Natural killer cell (primary cell): ENCODE results near the gene UMPS. TPM values are rescaled to one million over a fixed set of nuclear protein-coding genes. Genes with fewer than 3 reads are reported as not detected.
A peak's percentile ranks its signal among the peaks of the same experiment; 100 is the strongest.
"Not testable (repeated sequence)": the region's sequence is repeated elsewhere in the genome, so short reads cannot be mapped to it uniquely, and the experiment has no call there.

Experiments used
- ATAC-seq, 3 donors: fragments of 150-1000 bp in 2 of 3; fragments of 200-7000 bp in 1 of 3; cut with Tn5 transposase; 1 replicate in 1 of 3; 2 replicates in 2 of 3; pipeline ENCODE4 v1.10.0; 2021; ENCODE audit warnings: mild to moderate bottlenecking in 2 of 3, moderate library complexity in 2 of 3
- DNase-seq, 2 donors: peaks; one replicate each; pipeline versions ENCODE4 v3.0.0 to v3.0.0-alpha.2; 2013 to 2021; ENCODE audit warnings: mixed read lengths in 1 of 2
- H3K27ac ChIP-seq: one replicate; pipeline ENCODE4 v1.5.1; 2013; ENCODE audit warnings: mild to moderate bottlenecking, low read length
- H3K27me3 ChIP-seq: one replicate; pipeline ENCODE4 v1.6.1; 2013; ENCODE audit warnings: low read length; ENCODE audit not compliant: control insufficient read depth, insufficient read depth
- H3K36me3 ChIP-seq: one replicate; pipeline ENCODE4 v1.6.1; 2013; ENCODE audit warnings: low read length; ENCODE audit not compliant: control insufficient read depth, insufficient read depth
- H3K4me1 ChIP-seq: one replicate; pipeline ENCODE4 v1.6.1; 2013; ENCODE audit warnings: low read length; ENCODE audit not compliant: control insufficient read depth, insufficient read depth
- H3K4me3 ChIP-seq: one replicate; pipeline ENCODE4 v1.5.1; 2013; ENCODE audit warnings: low read length
- H3K9me3 ChIP-seq: one replicate; pipeline ENCODE4 v1.6.1; 2013; ENCODE audit warnings: low read length; ENCODE audit not compliant: control insufficient read depth, insufficient read depth
- H3K27ac Mint-ChIP-seq, 2 donors: one replicate each; pipeline ENCODE4 v1.8.0; 2022; ENCODE audit warnings: mild to moderate bottlenecking in 2 of 2, mixed read lengths in 2 of 2, moderate library complexity in 1 of 2
- H3K27me3 Mint-ChIP-seq, 2 donors: one replicate each; pipeline ENCODE4 v1.8.0; 2022; ENCODE audit warnings: low read depth in 2 of 2, mixed read lengths in 2 of 2
- H3K36me3 Mint-ChIP-seq: one replicate; pipeline ENCODE4 v1.8.0; 2022; ENCODE audit warnings: mixed read lengths
- H3K4me1 Mint-ChIP-seq, 2 donors: one replicate each; pipeline ENCODE4 v1.8.0; 2022; ENCODE audit warnings: mixed read lengths in 2 of 2
- H3K4me3 Mint-ChIP-seq: one replicate; pipeline ENCODE4 v1.8.0; 2022; ENCODE audit warnings: mild to moderate bottlenecking, moderate library complexity, mixed read lengths
- H3K9me3 Mint-ChIP-seq, 2 donors: one replicate each; pipeline ENCODE4 v1.8.0; 2022; ENCODE audit warnings: mixed read lengths in 2 of 2
- WGBS: methylation state at CpG from one replicate; pipeline ENCODE4 v1.1.7; 2013; ENCODE audit warnings: missing lambda C conversion rate; ENCODE audit not compliant: insufficient coverage; 5-methylcytosine and 5-hydroxymethylcytosine counted together
- intact Hi-C: fragments of 100-400 bp; cut with micrococcal nuclease; formaldehyde crosslinking; loops from one replicate; pipeline ENCODE4 v1.14.2; 2022
- total RNA-seq, 4 donors: library from RNA; stranded (reverse); fragments of 120-200 nt in 1 of 4; gene quantifications; one replicate each; pipeline versions ENCODE4 v1.2.3 to v1.2.4, GENCODE V29; 2013 to 2022
- TF ChIP-seq, protein P1 (sequence below): fragments of 200-600 bp; IDR thresholded peaks from one replicate; pipeline ENCODE4 v1.8.0; 2022; ENCODE audit warnings: antibody characterized with exemption

UMPS gene
- total RNA-seq, 3 donors from 2014 or later (not counting 1 experiment from before 2014, with no cell fraction given): 9.1 to 21.2 (median 12.2) TPM

DNA sequence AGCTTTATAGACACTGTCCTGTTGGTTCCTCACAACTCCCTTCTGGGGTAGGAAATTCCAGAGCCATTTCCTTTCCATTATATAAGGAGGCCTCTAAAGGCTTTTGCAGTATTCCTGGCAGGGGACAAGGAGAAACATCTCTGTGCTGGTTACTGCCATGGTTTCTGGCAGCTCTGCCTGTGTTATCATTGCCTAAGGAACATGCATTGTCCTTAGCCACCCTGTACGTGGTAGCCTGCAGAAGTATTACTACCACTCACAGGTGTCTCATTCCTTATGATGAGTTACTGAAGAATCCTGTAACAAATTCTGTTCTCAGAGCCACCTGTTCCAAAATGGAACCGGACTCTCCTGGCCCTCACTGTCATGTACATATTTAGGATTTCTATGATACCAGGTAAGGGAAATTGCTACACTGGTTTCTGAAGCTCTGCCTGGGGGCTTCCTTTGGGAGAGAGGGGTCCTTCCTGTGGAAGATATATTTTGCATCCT is 58.0 kb downstream of the UMPS start:
- WGBS: 93% methylated on average over 2 of the region's 2 CpGs
- Histone ChIP-seq H3K4me3 (no peak overlapping the region), H3K4me1 (peaks cover 42% of the 10 kb centered on the region), H3K27ac (no peak overlapping the region), H3K36me3 (no peaks in the 10 kb centered on the region), H3K27me3 (no peaks in the 10 kb centered on the region), H3K9me3 (no peaks in the 10 kb centered on the region)
- ATAC-seq (no peak), DNase-seq (no peak)
- H3K27me3 Mint-ChIP-seq: peaks cover 0 to 7% of the 10 kb centered on the region in 2 donors
- peaks cover 34 to 37% of the 10 kb centered on the region in 2 donors for H3K4me1 Mint-ChIP-seq
- TF ChIP-seq, protein P1, sequence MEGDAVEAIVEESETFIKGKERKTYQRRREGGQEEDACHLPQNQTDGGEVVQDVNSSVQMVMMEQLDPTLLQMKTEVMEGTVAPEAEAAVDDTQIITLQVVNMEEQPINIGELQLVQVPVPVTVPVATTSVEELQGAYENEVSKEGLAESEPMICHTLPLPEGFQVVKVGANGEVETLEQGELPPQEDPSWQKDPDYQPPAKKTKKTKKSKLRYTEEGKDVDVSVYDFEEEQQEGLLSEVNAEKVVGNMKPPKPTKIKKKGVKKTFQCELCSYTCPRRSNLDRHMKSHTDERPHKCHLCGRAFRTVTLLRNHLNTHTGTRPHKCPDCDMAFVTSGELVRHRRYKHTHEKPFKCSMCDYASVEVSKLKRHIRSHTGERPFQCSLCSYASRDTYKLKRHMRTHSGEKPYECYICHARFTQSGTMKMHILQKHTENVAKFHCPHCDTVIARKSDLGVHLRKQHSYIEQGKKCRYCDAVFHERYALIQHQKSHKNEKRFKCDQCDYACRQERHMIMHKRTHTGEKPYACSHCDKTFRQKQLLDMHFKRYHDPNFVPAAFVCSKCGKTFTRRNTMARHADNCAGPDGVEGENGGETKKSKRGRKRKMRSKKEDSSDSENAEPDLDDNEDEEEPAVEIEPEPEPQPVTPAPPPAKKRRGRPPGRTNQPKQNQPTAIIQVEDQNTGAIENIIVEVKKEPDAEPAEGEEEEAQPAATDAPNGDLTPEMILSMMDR: no peak
- intact Hi-C loops: no loop called here
- H3K9me3 Mint-ChIP-seq: no peaks in the 10 kb centered on the region
- no peaks in the 10 kb centered on the region for H3K36me3 Mint-ChIP-seq
- H3K27ac Mint-ChIP-seq: no peak overlapping the region
- no peak overlapping the region for H3K4me3 Mint-ChIP-seq

DNA sequence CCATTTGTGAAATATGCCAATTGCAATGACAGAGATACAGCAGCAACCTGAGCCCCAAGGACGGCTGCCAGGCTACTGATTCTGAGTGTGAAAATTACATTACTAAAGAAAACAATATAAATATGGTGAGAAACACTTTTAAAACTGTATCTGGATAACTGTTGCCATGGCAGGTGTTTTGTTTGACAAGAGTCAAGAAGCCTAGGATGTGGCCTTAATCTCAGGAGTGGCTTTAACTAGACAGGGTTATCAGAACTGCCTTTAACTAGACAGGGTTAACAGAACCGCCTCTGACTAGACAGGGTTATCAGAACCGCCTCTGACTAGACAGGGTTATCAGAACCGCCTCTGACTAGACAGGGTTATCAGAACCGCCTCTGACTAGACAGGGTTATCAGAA is 58.9 kb downstream of the UMPS start:
- ATAC-seq, H3K9me3 Mint-ChIP-seq, H3K27me3 Mint-ChIP-seq, H3K4me3 ChIP-seq, H3K9me3 ChIP-seq, H3K4me3 Mint-ChIP-seq, intact Hi-C loops, DNase-seq, H3K36me3 Mint-ChIP-seq, H3K27ac ChIP-seq, H3K27me3 ChIP-seq, H3K27ac Mint-ChIP-seq, H3K36me3 ChIP-seq: not testable (repeated sequence)
- WGBS: no CpG with 5 or more reads among the region's 5 CpGs
- peaks cover 37% of the 10 kb centered on the region for H3K4me1 ChIP-seq
- peaks cover 29 to 33% of the 10 kb centered on the region in 2 donors for H3K4me1 Mint-ChIP-seq

- Histone ChIP-seq H3K4me3 (no peak overlapping the region), H3K4me1 (peaks cover 17% of the 10 kb centered on the region), H3K27me3 (no peaks in the 10 kb centered on the region), H3K36me3 (no peaks in the 10 kb centered on the region), H3K9me3 (no peaks in the 10 kb centered on the region), H3K27ac (no peak overlapping the region)
- H3K36me3 Mint-ChIP-seq: no peaks in the 10 kb centered on the region
- ATAC-seq (peak in 2 of 3 donors; percentile 13 to 26), DNase-seq (no peak)
- H3K4me1 Mint-ChIP-seq: peaks cover 9 to 13% of the 10 kb centered on the region in 2 donors
- H3K9me3 Mint-ChIP-seq: no peaks in the 10 kb centered on the region
- TF ChIP-seq, protein P1: no peak
- peaks cover 0 to 2% of the 10 kb centered on the region in 2 donors for H3K27me3 Mint-ChIP-seq
- 80% methylated on average over 4 of the region's 4 CpGs for WGBS
- H3K27ac Mint-ChIP-seq: no peak overlapping the region
- H3K4me3 Mint-ChIP-seq: no peak overlapping the region
- intact Hi-C loops: no loop called here
These were observed 60.9 kb downstream of the UMPS start for GRCh38 chr3:124791142-124791541.

DNA sequence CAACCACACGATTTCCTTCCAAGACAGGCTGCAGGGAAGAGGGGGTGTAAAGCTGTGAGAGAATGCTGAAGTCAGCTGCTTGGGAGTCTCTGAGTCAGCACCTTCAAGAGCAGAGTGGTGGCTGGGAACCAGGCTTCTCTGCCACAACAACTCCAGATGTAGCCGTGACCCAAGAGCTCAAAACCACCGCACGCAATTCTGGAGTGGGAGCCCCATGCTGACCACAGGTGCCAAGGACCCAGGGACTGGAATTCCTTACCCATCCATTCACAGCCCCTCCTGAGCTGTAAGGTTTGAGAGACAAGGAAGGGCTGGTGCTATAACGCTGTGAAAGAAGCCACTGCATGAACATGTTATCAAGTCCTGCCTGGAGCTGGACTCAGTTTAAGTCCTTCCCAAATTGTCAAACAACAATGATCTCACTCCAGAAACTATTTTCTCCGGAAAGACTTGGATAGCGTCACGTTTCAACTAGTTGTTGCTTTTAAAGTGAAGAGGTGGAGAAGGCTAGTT is 61.4 kb downstream of the UMPS start:
- no peak overlapping the region for H3K27ac Mint-ChIP-seq
- H3K4me3 Mint-ChIP-seq: no peak overlapping the region
- peaks cover 12% of the 10 kb centered on the region for H3K4me1 ChIP-seq
- H3K27me3 ChIP-seq: no peaks in the 10 kb centered on the region
- TF ChIP-seq, protein P1: no peak
- 30% methylated on average over 4 of the region's 8 CpGs for WGBS
- intact Hi-C loops: no loop called here
- H3K27ac ChIP-seq: no peak overlapping the region
- DNase-seq (no peak), ATAC-seq (peak in 2 of 3 donors; percentile 19 to 42)
- no peaks in the 10 kb centered on the region for H3K9me3 Mint-ChIP-seq
- peaks cover 0 to 2% of the 10 kb centered on the region in 2 donors for H3K27me3 Mint-ChIP-seq
- H3K4me3 ChIP-seq: no peak overlapping the region
- H3K36me3 Mint-ChIP-seq: no peaks in the 10 kb centered on the region
- no peaks in the 10 kb centered on the region for H3K9me3 ChIP-seq
- H3K4me1 Mint-ChIP-seq: peaks cover 8 to 9% of the 10 kb centered on the region in 2 donors
- no peaks in the 10 kb centered on the region for H3K36me3 ChIP-seq
